GM12864 (cell line): ENCODE measurements around the gene PPM1A.

Experiments
- DNase-seq: peaks from one replicate; pipeline ENCODE4 v3.0.0-alpha.2; 2011; ENCODE audit warnings: low read depth
- H3K4me3 ChIP-seq: 2 replicates; pipeline ENCODE4 v1.5.1; 2011; ENCODE audit warnings: mild to moderate bottlenecking, low read depth, low read length, control low read depth
- CTCF ChIP-seq: IDR thresholded peaks from 2 replicates; pipeline ENCODE4 v1.5.1; 2011; ENCODE audit warnings: low read depth, mild to moderate bottlenecking, moderate library complexity, low read length, control low read depth, inconsistent platforms; ENCODE audit errors: missing control alignments

PPM1A gene

GRCh38 chr14:60249321-60250256 lies 568 bp downstream of the PPM1A start:
- TF ChIP-seq CTCF = no peak
- no peak for DNase-seq
- peak overlapping the region; percentile 88 for H3K4me3 ChIP-seq

GRCh38 chr14:60250257-60251035 lies 1.4 kb downstream of the PPM1A start:
- H3K4me3 ChIP-seq = peak overlapping the region; percentile 88
- DNase-seq = no peak
- no peak for TF ChIP-seq CTCF

GRCh38 chr14:60251877-60252276 lies 2.9 kb downstream of the PPM1A start:
- TF ChIP-seq CTCF = no peak
- H3K4me3 ChIP-seq = peak overlapping the region; percentile 88; the same call in 1 of the 2 replicates
- DNase-seq = no peak

- DNase-seq = no peak
- TF ChIP-seq CTCF = no peak
- H3K4me3 ChIP-seq = no peak overlapping the region
These were observed 3.6 kb downstream of the PPM1A start for GRCh38 chr14:60252630-60253029.

GRCh38 chr14:60253649-60254048 lies 4.6 kb downstream of the PPM1A start:
- no peak for TF ChIP-seq CTCF

GRCh38 chr14:60254176-60254575 lies 5.2 kb downstream of the PPM1A start:
- no peak for TF ChIP-seq CTCF
- no peak overlapping the region for H3K4me3 ChIP-seq
- DNase-seq = no peak

More at GRCh38 chr14:60253649-60254048, 4.6 kb downstream of the PPM1A start:
- DNase-seq = no peak
- no peak overlapping the region for H3K4me3 ChIP-seq
